LNCAP (cell line): Measurements from ENCODE around the gene ZNF75A.

ENCODE experiments used
- TF ChIP-seq, protein P1 (sequence below): fragments of 450-650 bp; IDR thresholded peaks from 2 replicates; pipeline ENCODE4 v1.5.1; 2017; ENCODE audit warnings: mild to moderate bottlenecking

ZNF75A gene

DNA sequence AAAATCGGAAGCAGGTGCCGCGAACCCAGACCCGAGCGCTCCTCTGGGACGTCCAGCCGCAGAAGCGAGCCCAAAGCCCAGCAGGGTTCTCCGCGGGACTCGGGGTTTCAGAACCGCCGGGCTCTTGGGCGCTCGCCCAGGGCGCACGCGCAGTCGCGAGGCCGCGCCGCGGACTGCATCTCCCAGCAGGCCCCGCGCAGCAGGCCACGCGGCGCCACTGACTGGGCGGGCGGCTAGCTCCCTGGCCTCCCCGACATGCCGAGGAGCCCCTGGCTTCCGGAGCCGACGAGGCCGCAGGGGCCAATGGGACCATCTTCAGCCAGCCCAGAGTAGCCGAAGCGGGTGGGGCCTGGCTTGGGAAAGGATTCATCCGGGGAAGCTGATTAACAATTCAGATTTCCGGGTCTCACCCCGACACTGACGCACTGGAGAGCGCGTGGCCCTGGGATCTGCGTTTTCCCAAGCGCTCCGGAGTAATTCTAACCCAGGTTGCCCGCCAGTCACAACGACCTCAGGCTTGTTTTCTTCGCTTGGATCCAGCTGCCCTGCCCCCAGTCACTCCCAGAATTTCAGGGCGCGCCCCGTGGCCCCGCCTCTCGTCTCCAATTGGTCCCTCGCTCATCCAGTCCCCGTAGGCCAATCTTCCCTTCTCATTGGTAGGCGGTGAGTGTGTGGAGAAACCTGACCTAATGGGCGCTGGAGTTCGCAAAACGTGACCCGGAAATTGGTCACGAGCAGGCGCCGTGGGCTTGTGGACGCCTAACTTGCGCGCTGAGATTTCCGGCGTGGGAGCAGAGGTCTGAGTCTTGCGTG is 22.4 kb upstream of the ZNF75A start, which contains the start of gene ZNF263:
Gene ZNF263, plus strand, starts transcription at position 762 of the 813 bp plus-strand sequence. CDS start 328 bp downstream, outside the sequence.
- TF ChIP-seq, protein P1, sequence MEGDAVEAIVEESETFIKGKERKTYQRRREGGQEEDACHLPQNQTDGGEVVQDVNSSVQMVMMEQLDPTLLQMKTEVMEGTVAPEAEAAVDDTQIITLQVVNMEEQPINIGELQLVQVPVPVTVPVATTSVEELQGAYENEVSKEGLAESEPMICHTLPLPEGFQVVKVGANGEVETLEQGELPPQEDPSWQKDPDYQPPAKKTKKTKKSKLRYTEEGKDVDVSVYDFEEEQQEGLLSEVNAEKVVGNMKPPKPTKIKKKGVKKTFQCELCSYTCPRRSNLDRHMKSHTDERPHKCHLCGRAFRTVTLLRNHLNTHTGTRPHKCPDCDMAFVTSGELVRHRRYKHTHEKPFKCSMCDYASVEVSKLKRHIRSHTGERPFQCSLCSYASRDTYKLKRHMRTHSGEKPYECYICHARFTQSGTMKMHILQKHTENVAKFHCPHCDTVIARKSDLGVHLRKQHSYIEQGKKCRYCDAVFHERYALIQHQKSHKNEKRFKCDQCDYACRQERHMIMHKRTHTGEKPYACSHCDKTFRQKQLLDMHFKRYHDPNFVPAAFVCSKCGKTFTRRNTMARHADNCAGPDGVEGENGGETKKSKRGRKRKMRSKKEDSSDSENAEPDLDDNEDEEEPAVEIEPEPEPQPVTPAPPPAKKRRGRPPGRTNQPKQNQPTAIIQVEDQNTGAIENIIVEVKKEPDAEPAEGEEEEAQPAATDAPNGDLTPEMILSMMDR, result no peak

DNA sequence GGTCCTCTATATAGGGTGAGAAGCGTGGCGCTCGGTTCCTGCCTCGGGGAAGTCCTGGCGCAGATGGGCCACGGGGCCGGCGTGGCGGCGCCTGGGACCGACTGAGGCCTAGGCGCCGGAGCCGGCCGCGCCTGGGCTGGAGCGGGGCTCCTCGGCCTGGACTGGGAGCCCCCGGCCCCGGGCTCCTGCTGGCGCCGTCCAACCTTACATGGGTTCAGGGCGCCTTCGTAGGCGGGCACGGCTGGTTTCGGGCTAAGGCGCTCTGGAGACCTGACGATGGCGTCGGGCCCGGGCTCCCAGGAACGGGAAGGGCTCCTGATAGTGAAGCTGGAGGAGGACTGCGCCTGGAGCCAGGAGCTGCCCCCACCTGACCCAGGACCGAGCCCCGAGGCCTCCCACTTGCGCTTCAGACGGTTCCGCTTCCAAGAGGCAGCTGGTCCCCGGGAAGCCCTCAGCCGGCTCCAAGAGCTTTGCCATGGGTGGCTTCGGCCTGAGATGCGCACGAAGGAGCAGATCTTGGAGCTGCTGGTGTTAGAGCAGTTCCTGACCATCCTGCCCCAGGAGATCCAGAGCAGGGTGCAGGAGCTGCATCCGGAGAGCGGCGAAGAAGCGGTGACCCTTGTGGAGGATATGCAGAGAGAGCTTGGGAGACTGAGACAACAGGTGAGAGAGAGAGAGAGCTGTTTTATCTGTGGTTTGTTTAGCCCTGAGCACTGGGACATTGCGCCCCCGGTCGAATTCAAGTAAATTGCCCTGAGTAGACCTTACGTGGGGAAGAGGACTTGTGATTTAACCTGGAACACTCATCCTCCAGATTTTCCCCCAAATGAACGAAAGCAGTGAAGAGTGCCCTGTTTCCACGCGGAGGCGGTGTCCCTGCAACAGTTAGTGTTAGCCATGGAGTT is 21.5 kb upstream of the ZNF75A start:
- TF ChIP-seq, protein P1, result no peak

DNA sequence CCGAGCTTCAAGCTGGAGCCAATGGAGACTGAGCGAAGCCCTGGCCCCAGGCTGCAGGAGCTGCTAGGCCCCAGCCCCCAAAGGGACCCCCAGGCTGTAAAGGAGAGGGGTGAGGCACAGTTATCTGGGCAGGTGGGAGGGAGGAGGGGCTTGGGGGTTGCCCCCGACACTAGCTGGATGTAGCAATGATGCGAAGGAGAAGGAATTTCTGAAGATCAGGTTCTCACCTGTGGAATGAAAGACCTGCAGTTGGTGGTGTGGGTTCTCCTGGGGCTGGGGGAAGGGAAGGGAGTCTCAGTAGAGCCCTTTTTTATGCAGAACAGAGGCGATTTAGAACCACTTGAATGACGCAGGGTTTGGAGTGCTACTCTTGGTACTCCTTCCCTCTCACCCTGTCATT is 20.2 kb upstream of the ZNF75A start:
- TF ChIP-seq, protein P1, result no peak

DNA sequence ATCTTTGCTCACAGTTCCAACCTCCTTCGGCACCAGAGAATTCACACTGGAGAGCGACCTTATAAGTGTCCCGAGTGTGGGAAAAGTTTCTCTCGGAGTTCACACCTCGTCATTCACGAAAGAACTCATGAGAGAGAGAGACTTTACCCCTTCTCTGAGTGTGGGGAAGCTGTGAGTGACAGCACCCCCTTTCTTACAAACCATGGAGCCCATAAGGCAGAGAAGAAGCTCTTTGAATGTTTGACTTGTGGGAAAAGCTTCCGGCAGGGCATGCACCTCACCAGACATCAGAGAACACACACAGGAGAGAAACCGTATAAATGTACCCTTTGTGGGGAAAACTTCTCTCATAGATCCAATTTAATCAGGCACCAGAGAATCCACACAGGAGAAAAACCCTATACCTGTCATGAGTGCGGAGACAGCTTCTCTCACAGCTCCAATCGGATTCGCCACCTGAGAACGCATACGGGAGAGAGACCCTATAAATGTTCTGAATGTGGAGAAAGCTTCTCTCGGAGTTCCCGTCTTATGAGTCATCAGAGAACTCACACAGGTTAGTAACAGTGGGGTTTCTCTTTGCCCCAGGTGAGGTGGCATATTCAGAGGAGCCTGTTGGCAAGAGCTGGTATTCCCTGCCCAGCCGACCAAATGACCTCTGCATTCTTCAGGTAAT is 15.2 kb upstream of the ZNF75A start:
- TF ChIP-seq, protein P1, result no peak

DNA sequence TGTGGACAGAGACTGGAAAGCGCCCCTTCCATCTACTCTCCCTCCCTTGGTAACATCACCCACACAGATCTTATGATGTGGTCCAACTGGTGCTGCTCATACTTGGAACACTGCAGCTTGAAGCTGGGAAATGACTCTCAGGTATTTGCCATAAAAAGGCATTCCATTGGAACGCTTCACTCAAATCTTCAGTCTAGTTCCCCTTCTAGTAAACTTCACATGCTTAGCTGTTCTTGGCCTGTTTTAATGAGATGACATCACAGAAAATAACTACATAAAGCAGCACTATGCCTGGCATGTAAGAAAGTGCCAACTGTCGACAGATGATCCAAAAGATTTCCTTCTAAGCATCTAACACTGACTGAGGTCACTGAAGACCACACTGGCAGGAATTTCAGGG is 12.7 kb upstream of the ZNF75A start:
- TF ChIP-seq, protein P1, result no peak

DNA sequence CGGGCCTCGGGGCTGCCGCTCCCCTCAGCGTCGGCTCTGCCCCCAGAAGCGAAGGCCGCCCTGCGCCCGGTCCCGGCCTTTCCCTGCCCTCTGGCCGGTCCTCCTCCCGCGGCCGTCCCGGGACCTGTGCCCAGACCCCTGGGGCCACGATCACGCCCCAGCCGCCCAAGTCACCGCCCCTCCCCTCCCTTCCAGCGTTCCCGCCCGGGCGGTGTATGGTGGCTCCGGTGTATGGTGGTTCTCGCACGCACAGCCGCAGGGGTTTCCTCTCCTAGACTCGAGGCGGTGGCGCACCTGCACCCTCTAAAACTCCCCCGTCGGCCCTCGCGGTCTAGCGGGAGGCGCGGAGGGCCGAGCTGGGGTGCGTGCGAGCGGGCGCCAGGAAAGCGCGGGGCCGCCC is 10.1 kb upstream of the ZNF75A start:
- TF ChIP-seq, protein P1, result no peak

DNA sequence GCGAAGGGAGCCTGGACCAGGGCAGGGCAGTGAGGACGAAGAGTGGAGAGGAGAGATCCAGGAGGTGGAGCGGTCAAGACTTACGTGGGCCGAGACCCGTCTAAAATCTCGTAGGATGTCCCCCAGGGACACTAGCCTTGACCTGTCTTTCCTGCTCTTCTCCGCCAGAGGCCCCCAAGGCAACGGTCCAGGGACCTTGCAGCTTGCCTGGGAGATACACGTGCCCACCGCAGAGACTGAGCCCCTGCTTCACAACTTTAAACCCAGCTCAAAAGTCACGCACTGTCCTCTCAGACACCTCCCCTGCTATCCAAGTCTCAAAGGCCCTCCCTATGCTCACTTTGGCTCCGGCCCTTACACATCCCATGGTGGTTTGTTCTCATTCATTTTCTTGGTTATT is 9.5 kb upstream of the ZNF75A start:
- TF ChIP-seq, protein P1, result no peak
